HEK293 (cell line): ENCODE results near the gene PSEN2.

Experiments used
- CTCF ChIA-PET: fragments of 350-600 bp; formaldehyde crosslinking; extraction: SDS; loops from one replicate; lab custom pipeline; 2021; ENCODE audit warnings: antibody characterized with exemption; lab: Yijun Ruan, JAX
- POLR2A ChIA-PET: fragments of 300-600 bp; formaldehyde crosslinking; extraction: SDS; loops from one replicate; lab custom pipeline; 2020; ENCODE audit warnings: antibody characterized with exemption, inconsistent platforms; lab: Yijun Ruan, JAX
- H3K27ac ChIP-seq: fragments of 200-500 bp; sonication (Bioruptor generic); 2 replicates; pipeline ENCODE4 v1.5.1; 2014; ENCODE audit warnings: low read depth, low read length, control low read depth, inconsistent platforms; ENCODE audit errors: extremely low read depth
- H3K36me3 ChIP-seq, 2 experiments: fragments of 200-500 bp in 1 of 2; sonication (Bioruptor generic) in 1 of 2; 1 replicate in 1 of 2; 2 replicates in 1 of 2; pipeline ENCODE4 v1.5.1; 2014 to 2017; ENCODE audit warnings: inconsistent platforms in 2 of 2, low read length in 2 of 2; ENCODE audit not compliant: control insufficient read depth in 2 of 2, insufficient read depth in 1 of 2
- H3K4me1 ChIP-seq: fragments of 200-500 bp; sonication (Bioruptor generic); 2 replicates; pipeline ENCODE4 v1.5.1; 2014; ENCODE audit warnings: mild to moderate bottlenecking, low read length, inconsistent platforms; ENCODE audit not compliant: control insufficient read depth, insufficient read depth
- H3K4me3 ChIP-seq: 2 replicates; pipeline ENCODE4 v1.5.1; 2011; ENCODE audit warnings: low read depth, mild to moderate bottlenecking, control low read depth, low read length, moderate library complexity
- H3K9me3 ChIP-seq: fragments of 200-500 bp; sonication (Bioruptor generic); 2 replicates; pipeline ENCODE4 v1.5.1; 2014; ENCODE audit warnings: low read depth, low read length, inconsistent platforms; ENCODE audit not compliant: control insufficient read depth, insufficient read depth
- KLF1 ChIP-seq: fragments of 450-650 bp; formaldehyde crosslinking; IDR thresholded peaks from 2 replicates; pipeline ENCODE4 v1.5.1; 2016; ENCODE audit warnings: missing biosample characterization, missing genetic modification characterization
- MYNN ChIP-seq: fragments of 450-650 bp; formaldehyde crosslinking; IDR thresholded peaks from 2 replicates; pipeline ENCODE4 v1.5.1; 2016; ENCODE audit warnings: missing biosample characterization, missing genetic modification characterization, borderline replicate concordance
- SALL2 ChIP-seq: fragments of 450-650 bp; formaldehyde crosslinking; IDR thresholded peaks from 2 replicates; pipeline ENCODE4 v1.5.0; 2017; ENCODE audit warnings: missing biosample characterization, mild to moderate bottlenecking, missing genetic modification characterization, borderline replicate concordance
- ZBTB1 ChIP-seq: fragments of 450-650 bp; formaldehyde crosslinking; IDR thresholded peaks from 2 replicates; pipeline ENCODE4 v1.5.1; 2016; ENCODE audit warnings: missing biosample characterization, missing genetic modification characterization
- ZNF132 ChIP-seq: fragments of 450-650 bp; formaldehyde crosslinking; IDR thresholded peaks from 2 replicates; pipeline ENCODE4 v1.5.1; 2017; ENCODE audit warnings: missing biosample characterization, missing genetic modification characterization, borderline replicate concordance
- ZNF140 ChIP-seq: fragments of 450-650 bp; formaldehyde crosslinking; IDR thresholded peaks from 2 replicates; pipeline ENCODE4 v1.5.1; 2016; ENCODE audit warnings: missing biosample characterization, missing genetic modification characterization
- ZNF2 ChIP-seq: fragments of 450-650 bp; formaldehyde crosslinking; IDR thresholded peaks from 2 replicates; pipeline ENCODE4 v1.5.1; 2016; ENCODE audit warnings: missing biosample characterization, missing genetic modification characterization
- ZNF239 ChIP-seq: fragments of 450-650 bp; formaldehyde crosslinking; IDR thresholded peaks from 2 replicates; pipeline ENCODE4 v1.5.1; 2016; ENCODE audit warnings: missing biosample characterization, missing genetic modification characterization
- ZNF24 ChIP-seq: fragments of 450-650 bp; formaldehyde crosslinking; IDR thresholded peaks from 2 replicates; pipeline ENCODE4 v1.5.1; 2016; ENCODE audit warnings: missing biosample characterization, missing genetic modification characterization
- ZNF248 ChIP-seq: fragments of 450-650 bp; formaldehyde crosslinking; IDR thresholded peaks from 2 replicates; pipeline ENCODE4 v1.5.1; 2017; ENCODE audit warnings: missing biosample characterization, missing genetic modification characterization
- ZNF266 ChIP-seq: fragments of 450-650 bp; formaldehyde crosslinking; IDR thresholded peaks from 2 replicates; pipeline ENCODE4 v1.5.1; 2016; ENCODE audit warnings: missing biosample characterization, missing genetic modification characterization, low read depth
- ZNF292 ChIP-seq: fragments of 450-650 bp; formaldehyde crosslinking; IDR thresholded peaks from 2 replicates; pipeline ENCODE4 v1.5.1; 2016; ENCODE audit warnings: low read depth, missing biosample characterization, missing genetic modification characterization, borderline replicate concordance
- ZNF335 ChIP-seq: fragments of 450-650 bp; formaldehyde crosslinking; conservative IDR thresholded peaks from 2 replicates; pipeline ENCODE4 v1.5.1; 2016; ENCODE audit warnings: missing biosample characterization, missing genetic modification characterization
- ZNF350 ChIP-seq: fragments of 450-650 bp; formaldehyde crosslinking; IDR thresholded peaks from 2 replicates; pipeline ENCODE4 v1.5.0; 2017; ENCODE audit warnings: missing biosample characterization, mild to moderate bottlenecking, missing genetic modification characterization
- ZNF433 ChIP-seq: fragments of 450-650 bp; formaldehyde crosslinking; IDR thresholded peaks from 2 replicates; pipeline ENCODE4 v1.5.1; 2016; ENCODE audit warnings: missing biosample characterization, missing genetic modification characterization, low read depth
- ZNF48 ChIP-seq: fragments of 450-650 bp; formaldehyde crosslinking; IDR thresholded peaks from 2 replicates; pipeline ENCODE4 v1.5.1; 2016; ENCODE audit warnings: missing biosample characterization, missing genetic modification characterization
- ZNF501 ChIP-seq: fragments of 450-650 bp; formaldehyde crosslinking; IDR thresholded peaks from 2 replicates; pipeline ENCODE4 v1.5.1; 2016; ENCODE audit warnings: missing biosample characterization, missing genetic modification characterization
- ZNF521 ChIP-seq: fragments of 450-650 bp; formaldehyde crosslinking; IDR thresholded peaks from 2 replicates; pipeline ENCODE4 v1.5.1; 2017; ENCODE audit warnings: missing biosample characterization, mild to moderate bottlenecking, missing genetic modification characterization
- ZNF560 ChIP-seq: fragments of 450-650 bp; formaldehyde crosslinking; IDR thresholded peaks from 2 replicates; pipeline ENCODE4 v1.5.1; 2017; ENCODE audit warnings: missing biosample characterization, missing genetic modification characterization, borderline replicate concordance
- ZNF600 ChIP-seq: fragments of 450-650 bp; formaldehyde crosslinking; IDR thresholded peaks from 2 replicates; pipeline ENCODE4 v1.5.1; 2016; ENCODE audit warnings: missing biosample characterization, missing genetic modification characterization
- ZNF623 ChIP-seq: fragments of 450-650 bp; formaldehyde crosslinking; IDR thresholded peaks from 2 replicates; pipeline ENCODE4 v1.5.1; 2016; ENCODE audit warnings: missing biosample characterization, missing genetic modification characterization
- ZNF791 ChIP-seq: fragments of 450-650 bp; formaldehyde crosslinking; IDR thresholded peaks from 2 replicates; pipeline ENCODE4 v1.5.1; 2016; ENCODE audit warnings: missing biosample characterization, missing genetic modification characterization
- ZNF792 ChIP-seq: fragments of 450-650 bp; formaldehyde crosslinking; IDR thresholded peaks from 2 replicates; pipeline ENCODE4 v1.5.1; 2016; ENCODE audit warnings: missing biosample characterization, missing genetic modification characterization
- ZNF843 ChIP-seq: fragments of 450-650 bp; formaldehyde crosslinking; IDR thresholded peaks from 2 replicates; pipeline ENCODE4 v1.5.1; 2016; ENCODE audit warnings: missing biosample characterization, missing genetic modification characterization
- TF ChIP-seq, protein P1 (sequence below): fragments of 450-650 bp; formaldehyde crosslinking; IDR thresholded peaks from 2 replicates; pipeline ENCODE4 v1.5.1; 2016; ENCODE audit warnings: missing biosample characterization, missing genetic modification characterization
- TF ChIP-seq, protein P2 (sequence below): fragments of 450-650 bp; formaldehyde crosslinking; IDR thresholded peaks from 2 replicates; pipeline ENCODE4 v1.5.1; 2016; ENCODE audit warnings: missing biosample characterization, missing genetic modification characterization
- TF ChIP-seq, protein P3 (sequence below): fragments of 450-650 bp; formaldehyde crosslinking; IDR thresholded peaks from 2 replicates; pipeline ENCODE4 v1.5.1; 2016; ENCODE audit warnings: missing biosample characterization, missing genetic modification characterization
- TF ChIP-seq, protein P4 (sequence below): fragments of 450-650 bp; formaldehyde crosslinking; conservative IDR thresholded peaks from 2 replicates; pipeline ENCODE4 v1.5.1; 2016; ENCODE audit warnings: low read depth, missing biosample characterization, missing genetic modification characterization

Gene PSEN2

DNA sequence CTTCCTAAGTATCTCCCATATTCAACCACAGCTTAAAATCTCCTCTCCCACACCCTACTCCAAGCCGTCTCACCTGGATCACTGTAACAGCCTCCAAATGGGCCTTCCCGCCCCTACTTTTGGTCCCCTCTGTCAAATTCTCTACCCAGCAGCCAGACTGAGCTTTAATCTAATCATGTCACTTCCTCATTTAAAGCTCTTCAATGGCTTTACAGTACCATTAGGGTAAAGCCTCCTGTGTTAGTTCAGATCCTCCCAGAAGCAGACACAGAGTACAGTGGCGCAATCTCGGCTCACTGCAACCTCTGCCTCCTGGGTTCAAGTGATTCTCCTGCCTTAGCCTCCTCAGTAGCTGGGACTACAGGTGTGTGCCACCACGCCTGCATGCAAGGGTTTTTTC is 46.8 kb upstream of the PSEN2 start:
- no peak for TF ChIP-seq SALL2
- no peak for TF ChIP-seq KLF1 (tag by site-specific recombination)
- no peak for TF ChIP-seq ZNF48 (tag by site-specific recombination)
- no peak for TF ChIP-seq ZNF501 (tag by site-specific recombination)
- TF ChIP-seq ZNF843 (tag by site-specific recombination): no peak
- no peak for TF ChIP-seq ZNF560
- no peak for TF ChIP-seq ZNF350
- no peak for TF ChIP-seq ZNF433 (tag by site-specific recombination)
- no peak for TF ChIP-seq ZNF132 (tag by site-specific recombination)
- TF ChIP-seq, protein P1, sequence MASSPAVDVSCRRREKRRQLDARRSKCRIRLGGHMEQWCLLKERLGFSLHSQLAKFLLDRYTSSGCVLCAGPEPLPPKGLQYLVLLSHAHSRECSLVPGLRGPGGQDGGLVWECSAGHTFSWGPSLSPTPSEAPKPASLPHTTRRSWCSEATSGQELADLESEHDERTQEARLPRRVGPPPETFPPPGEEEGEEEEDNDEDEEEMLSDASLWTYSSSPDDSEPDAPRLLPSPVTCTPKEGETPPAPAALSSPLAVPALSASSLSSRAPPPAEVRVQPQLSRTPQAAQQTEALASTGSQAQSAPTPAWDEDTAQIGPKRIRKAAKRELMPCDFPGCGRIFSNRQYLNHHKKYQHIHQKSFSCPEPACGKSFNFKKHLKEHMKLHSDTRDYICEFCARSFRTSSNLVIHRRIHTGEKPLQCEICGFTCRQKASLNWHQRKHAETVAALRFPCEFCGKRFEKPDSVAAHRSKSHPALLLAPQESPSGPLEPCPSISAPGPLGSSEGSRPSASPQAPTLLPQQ (tag by site-specific recombination): no peak
- TF ChIP-seq ZBTB1 (tag by site-specific recombination): no peak
- TF ChIP-seq ZNF266 (tag by site-specific recombination): no peak
- no peak for TF ChIP-seq ZNF239 (tag by site-specific recombination)
- TF ChIP-seq, protein P2, sequence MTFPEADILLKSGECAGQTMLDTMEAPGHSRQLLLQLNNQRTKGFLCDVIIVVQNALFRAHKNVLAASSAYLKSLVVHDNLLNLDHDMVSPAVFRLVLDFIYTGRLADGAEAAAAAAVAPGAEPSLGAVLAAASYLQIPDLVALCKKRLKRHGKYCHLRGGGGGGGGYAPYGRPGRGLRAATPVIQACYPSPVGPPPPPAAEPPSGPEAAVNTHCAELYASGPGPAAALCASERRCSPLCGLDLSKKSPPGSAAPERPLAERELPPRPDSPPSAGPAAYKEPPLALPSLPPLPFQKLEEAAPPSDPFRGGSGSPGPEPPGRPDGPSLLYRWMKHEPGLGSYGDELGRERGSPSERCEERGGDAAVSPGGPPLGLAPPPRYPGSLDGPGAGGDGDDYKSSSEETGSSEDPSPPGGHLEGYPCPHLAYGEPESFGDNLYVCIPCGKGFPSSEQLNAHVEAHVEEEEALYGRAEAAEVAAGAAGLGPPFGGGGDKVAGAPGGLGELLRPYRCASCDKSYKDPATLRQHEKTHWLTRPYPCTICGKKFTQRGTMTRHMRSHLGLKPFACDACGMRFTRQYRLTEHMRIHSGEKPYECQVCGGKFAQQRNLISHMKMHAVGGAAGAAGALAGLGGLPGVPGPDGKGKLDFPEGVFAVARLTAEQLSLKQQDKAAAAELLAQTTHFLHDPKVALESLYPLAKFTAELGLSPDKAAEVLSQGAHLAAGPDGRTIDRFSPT (tag by site-specific recombination): no peak
- TF ChIP-seq, protein P3, sequence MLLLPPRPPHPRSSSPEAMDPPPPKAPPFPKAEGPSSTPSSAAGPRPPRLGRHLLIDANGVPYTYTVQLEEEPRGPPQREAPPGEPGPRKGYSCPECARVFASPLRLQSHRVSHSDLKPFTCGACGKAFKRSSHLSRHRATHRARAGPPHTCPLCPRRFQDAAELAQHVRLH (tag by site-specific recombination): no peak
- TF ChIP-seq ZNF248 (tag by site-specific recombination): no peak
- TF ChIP-seq MYNN (tag by site-specific recombination): no peak
- TF ChIP-seq ZNF292 (tag by site-specific recombination): no peak
- TF ChIP-seq ZNF2 (tag by site-specific recombination): no peak
- no peak overlapping the region for H3K4me3 ChIP-seq
- ChIA-PET CTCF (interaction anchor here (0.6 to 8.1 kb wide), 6 partner anchors 16 to 197 kb away, joined by 3 to 155 read pairs (median 4); no protein-coding TSS in a partner anchor), POLR2A (no interaction called here)
- H3K9me3 ChIP-seq: no peaks in the 10 kb centered on the region
- no peak overlapping the region for H3K27ac ChIP-seq
- H3K4me1 ChIP-seq: peaks cover 13% of the 10 kb centered on the region
- H3K36me3 ChIP-seq: no peaks in the 10 kb centered on the region

DNA sequence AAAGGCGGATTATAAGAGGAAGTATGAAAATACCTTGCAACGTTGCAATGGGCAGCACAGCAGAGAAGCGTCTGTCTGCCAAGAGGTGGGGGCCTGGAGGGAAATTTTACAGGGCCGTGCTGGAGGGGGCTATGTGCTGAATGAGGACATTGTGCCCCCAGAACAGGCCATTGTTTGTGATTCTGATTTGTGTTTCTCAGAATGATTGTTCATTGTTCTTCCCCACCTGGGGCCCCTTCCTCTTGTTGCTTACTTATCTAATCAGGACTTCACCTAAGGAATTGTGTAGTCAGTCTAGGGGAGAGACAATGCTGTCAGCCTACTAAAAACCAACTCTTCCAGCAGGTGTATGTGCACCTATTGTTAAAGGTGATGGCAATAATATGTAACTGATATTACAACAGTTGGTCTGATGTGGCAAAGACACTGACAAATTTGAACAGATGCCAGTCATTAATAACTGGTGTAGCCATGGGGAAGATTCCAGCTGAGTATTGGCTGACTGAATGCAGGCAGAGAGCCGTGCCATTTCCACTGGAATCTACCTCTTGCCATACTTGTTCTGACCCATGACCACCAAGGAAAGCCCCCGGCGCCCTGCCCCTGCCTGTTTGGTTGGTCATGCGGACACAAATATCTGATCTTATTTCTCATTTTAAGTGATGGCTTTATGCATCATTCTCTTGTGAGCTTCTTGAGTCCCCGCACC is 45.2 kb upstream of the PSEN2 start:
- Histone ChIP-seq H3K9me3 (no peaks in the 10 kb centered on the region), H3K4me1 (peaks cover 10% of the 10 kb centered on the region), H3K27ac (no peak overlapping the region), H3K4me3 (no peak overlapping the region), H3K36me3 (no peaks in the 10 kb centered on the region)
- CTCF ChIA-PET: interaction anchor here (0.6 to 8.1 kb wide), 4 partner anchors 45 to 216 kb away, joined by 3 to 155 read pairs (median 10); partner anchors contain the start of gene PSEN2
- POLR2A ChIA-PET: no interaction called here
- TF ChIP-seq ZNF791 (no peak), ZNF24 (tag by site-specific recombination) (no peak), ZNF521 (tag by site-specific recombination) (no peak), ZNF600 (tag by site-specific recombination) (no peak), ZNF335 (tag by site-specific recombination) (no peak), ZNF140 (tag by site-specific recombination) (no peak), ZNF623 (no peak), ZNF792 (tag by site-specific recombination) (no peak)
- TF ChIP-seq, protein P4, sequence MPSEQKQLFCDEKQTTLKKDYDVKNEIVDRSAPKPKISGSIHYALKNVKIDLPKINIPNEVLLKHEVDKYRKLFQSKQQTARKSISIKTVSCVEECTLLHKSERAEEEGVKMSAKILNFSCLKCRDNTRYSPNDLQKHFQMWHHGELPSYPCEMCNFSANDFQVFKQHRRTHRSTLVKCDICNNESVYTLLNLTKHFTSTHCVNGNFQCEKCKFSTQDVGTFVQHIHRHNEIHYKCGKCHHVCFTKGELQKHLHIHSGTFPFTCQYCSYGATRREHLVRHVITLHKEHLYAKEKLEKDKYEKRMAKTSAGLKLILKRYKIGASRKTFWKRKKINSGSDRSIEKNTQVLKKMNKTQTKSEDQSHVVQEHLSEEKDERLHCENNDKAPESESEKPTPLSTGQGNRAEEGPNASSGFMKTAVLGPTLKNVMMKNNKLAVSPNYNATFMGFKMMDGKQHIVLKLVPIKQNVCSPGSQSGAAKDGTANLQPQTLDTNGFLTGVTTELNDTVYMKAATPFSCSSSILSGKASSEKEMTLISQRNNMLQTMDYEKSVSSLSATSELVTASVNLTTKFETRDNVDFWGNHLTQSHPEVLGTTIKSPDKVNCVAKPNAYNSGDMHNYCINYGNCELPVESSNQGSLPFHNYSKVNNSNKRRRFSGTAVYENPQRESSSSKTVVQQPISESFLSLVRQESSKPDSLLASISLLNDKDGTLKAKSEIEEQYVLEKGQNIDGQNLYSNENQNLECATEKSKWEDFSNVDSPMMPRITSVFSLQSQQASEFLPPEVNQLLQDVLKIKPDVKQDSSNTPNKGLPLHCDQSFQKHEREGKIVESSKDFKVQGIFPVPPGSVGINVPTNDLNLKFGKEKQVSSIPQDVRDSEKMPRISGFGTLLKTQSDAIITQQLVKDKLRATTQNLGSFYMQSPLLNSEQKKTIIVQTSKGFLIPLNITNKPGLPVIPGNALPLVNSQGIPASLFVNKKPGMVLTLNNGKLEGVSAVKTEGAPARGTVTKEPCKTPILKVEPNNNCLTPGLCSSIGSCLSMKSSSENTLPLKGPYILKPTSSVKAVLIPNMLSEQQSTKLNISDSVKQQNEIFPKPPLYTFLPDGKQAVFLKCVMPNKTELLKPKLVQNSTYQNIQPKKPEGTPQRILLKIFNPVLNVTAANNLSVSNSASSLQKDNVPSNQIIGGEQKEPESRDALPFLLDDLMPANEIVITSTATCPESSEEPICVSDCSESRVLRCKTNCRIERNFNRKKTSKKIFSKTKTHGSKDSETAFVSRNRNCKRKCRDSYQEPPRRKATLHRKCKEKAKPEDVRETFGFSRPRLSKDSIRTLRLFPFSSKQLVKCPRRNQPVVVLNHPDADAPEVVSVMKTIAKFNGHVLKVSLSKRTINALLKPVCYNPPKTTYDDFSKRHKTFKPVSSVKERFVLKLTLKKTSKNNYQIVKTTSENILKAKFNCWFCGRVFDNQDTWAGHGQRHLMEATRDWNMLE (tag by site-specific recombination): no peak
